ENCODE results near the gene RPLP1.

Gene RPLP1

DNA sequence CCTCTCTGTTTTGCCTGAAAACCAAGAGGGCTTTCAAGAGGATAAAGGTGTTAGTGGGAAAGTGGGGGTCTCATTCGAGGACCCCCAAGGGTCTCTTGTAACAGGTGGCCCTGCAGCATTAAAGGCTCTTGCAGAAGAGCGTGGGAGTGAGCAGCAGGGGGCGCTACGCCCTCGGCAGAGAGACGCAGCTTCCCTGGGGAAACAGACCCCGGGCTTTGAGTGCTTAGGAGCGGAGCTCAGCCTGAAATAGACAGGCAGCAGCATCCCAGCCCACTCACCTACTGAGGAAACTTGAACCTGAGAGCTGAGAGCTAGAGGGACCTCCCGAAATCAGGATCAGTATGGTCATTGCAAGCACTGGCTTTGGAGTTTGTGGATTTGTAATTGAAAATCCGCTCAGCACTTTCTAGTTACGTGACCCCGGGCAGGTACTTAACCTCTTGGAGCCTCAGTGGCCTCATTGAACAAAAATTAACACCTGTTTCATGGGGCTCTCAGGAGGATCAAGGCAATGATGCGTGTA lies 25.7 kb downstream of the RPLP1 start:
- TF ChIP-seq POLR2A (IDR thresholded peaks at IDR 0.05; ENCODE audit: extremely low read depth, insufficient read length) (no peak), MYC (IDR thresholded peaks at IDR 0.05; ENCODE audit: low read depth, low read length) (no peak)
- TF ChIP-seq, protein P1, sequence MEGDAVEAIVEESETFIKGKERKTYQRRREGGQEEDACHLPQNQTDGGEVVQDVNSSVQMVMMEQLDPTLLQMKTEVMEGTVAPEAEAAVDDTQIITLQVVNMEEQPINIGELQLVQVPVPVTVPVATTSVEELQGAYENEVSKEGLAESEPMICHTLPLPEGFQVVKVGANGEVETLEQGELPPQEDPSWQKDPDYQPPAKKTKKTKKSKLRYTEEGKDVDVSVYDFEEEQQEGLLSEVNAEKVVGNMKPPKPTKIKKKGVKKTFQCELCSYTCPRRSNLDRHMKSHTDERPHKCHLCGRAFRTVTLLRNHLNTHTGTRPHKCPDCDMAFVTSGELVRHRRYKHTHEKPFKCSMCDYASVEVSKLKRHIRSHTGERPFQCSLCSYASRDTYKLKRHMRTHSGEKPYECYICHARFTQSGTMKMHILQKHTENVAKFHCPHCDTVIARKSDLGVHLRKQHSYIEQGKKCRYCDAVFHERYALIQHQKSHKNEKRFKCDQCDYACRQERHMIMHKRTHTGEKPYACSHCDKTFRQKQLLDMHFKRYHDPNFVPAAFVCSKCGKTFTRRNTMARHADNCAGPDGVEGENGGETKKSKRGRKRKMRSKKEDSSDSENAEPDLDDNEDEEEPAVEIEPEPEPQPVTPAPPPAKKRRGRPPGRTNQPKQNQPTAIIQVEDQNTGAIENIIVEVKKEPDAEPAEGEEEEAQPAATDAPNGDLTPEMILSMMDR (IDR thresholded peaks at IDR 0.05; ENCODE audit: low read depth, low read length), result peak; percentile 92
- TF ChIP-seq, protein P2, sequence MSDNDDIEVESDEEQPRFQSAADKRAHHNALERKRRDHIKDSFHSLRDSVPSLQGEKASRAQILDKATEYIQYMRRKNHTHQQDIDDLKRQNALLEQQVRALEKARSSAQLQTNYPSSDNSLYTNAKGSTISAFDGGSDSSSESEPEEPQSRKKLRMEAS (IDR thresholded peaks at IDR 0.05; ENCODE audit: low read depth, low read length), result no peak
- peak; percentile 81 for DNase-seq (ENCODE audit: low read depth)
- H3K4me3 ChIP-seq (ENCODE audit: low read depth, low read length), result no peak overlapping the region

DNA sequence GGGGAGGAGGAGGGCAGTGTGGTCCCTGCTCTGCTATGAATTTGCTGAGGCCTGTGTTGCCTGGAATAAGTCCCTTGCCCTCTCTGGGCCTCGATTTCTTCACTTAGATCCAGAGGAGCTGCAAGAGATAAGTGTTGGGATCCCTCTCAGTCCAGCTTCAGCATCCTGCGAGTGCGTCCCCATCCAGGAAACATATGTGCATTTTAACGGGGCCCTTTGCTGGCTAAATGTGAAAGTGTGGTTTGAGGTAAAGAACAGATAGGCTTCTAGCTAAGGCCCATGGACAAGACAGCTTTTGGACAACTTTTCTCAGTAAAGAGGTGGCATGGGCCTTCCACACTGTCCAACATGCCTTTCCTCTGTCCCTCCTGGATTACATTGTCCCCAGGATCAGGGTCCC lies 26.5 kb downstream of the RPLP1 start:
- DNase-seq (ENCODE audit: low read depth), result no peak

DNA sequence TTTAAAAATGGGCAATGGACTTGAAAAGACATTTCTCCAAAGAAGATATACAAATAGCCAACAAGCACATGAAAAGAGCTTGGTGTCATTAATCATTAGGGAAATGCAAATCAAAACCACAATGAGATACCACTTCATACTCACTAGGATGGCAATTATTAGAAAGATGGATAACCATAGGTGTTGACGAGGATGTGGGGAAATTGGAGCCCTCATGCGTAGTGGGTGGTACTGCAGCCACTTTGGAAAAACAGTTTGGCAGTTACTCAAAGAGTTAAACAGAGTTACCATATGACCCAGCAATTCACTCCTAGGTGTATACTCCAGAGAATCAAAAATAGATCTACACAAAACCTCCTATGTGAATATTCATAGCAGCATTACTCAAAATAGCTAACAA lies 27.4 kb downstream of the RPLP1 start:
- TF ChIP-seq MYC (IDR thresholded peaks at IDR 0.05; ENCODE audit: low read depth, low read length), result no peak
- TF ChIP-seq, protein P2 (IDR thresholded peaks at IDR 0.05; ENCODE audit: low read depth, low read length), result no peak
- no peak for TF ChIP-seq POLR2A (IDR thresholded peaks at IDR 0.05; ENCODE audit: extremely low read depth, insufficient read length)
- TF ChIP-seq, protein P1 (IDR thresholded peaks at IDR 0.05; ENCODE audit: low read depth, low read length), result no peak
- no peak for DNase-seq (ENCODE audit: low read depth)
- H3K4me3 ChIP-seq (ENCODE audit: low read depth, low read length), result no peak overlapping the region

More for the DNA sequence above, 26.5 kb downstream of the RPLP1 start:
- no peak overlapping the region for H3K4me3 ChIP-seq (ENCODE audit: low read depth, low read length)
- no peak for TF ChIP-seq POLR2A (IDR thresholded peaks at IDR 0.05; ENCODE audit: extremely low read depth, insufficient read length)

DNA sequence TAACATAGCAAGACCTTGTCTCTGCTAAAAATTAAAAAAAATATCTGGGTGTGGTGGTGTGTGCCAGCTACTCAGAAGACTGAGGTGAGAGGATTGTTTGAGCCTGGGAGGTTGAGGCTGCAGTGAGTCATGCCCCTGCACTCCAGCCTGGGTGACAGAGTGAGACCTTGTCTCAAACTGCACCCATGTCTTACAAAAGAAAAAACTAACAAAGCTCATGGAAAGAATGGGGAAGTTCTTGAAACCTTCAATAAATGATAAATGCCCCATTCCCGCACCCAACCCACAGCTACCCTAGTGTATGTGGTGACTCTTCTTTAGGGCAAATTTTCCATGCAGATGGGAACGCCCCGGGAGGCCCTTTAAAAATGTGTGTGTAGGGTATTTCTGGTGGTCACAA lies 28.3 kb downstream of the RPLP1 start:
- TF ChIP-seq, protein P2 (IDR thresholded peaks at IDR 0.05; ENCODE audit: low read depth, low read length), result no peak
- TF ChIP-seq, protein P1 (IDR thresholded peaks at IDR 0.05; ENCODE audit: low read depth, low read length), result no peak
- TF ChIP-seq MYC (IDR thresholded peaks at IDR 0.05; ENCODE audit: low read depth, low read length) (no peak), POLR2A (IDR thresholded peaks at IDR 0.05; ENCODE audit: extremely low read depth, insufficient read length) (no peak)
- H3K4me3 ChIP-seq (ENCODE audit: low read depth, low read length), result no peak overlapping the region
- DNase-seq (ENCODE audit: low read depth), result peak; percentile 44

DNA sequence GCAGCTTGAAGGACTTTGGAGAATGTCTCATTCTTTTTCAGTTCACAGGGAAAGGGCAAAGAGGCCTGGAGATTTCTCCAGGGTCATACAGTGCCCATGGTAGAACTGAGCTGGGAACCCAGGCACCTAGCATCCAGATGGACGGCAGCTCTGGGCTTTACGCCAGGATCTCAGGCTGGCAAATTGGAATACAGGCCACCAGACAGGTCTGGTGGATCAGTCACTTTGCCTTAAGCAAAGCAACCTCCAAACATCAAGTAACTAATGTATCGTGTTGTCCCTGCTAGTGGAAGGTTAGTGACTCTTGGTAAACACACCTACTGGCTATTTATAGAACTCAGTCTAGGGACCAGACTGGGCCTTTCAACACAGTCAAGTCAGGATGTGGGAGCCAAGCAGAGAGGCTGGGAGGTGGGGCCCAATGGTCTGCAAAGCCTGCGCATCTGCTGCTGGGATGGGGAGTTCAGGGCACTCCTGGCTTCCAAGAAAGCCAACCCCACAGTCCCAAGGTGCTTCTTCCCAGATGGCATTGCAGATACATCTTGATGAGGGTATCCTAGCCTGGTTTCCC lies 30.2 kb downstream of the RPLP1 start:
- no peak for DNase-seq (ENCODE audit: low read depth)
- TF ChIP-seq, protein P2 (IDR thresholded peaks at IDR 0.05; ENCODE audit: low read depth, low read length), result no peak
- TF ChIP-seq MYC (IDR thresholded peaks at IDR 0.05; ENCODE audit: low read depth, low read length) (no peak), POLR2A (IDR thresholded peaks at IDR 0.05; ENCODE audit: extremely low read depth, insufficient read length) (no peak)
- TF ChIP-seq, protein P1 (IDR thresholded peaks at IDR 0.05; ENCODE audit: low read depth, low read length), result no peak
- H3K4me3 ChIP-seq (ENCODE audit: low read depth, low read length), result no peak overlapping the region

DNA sequence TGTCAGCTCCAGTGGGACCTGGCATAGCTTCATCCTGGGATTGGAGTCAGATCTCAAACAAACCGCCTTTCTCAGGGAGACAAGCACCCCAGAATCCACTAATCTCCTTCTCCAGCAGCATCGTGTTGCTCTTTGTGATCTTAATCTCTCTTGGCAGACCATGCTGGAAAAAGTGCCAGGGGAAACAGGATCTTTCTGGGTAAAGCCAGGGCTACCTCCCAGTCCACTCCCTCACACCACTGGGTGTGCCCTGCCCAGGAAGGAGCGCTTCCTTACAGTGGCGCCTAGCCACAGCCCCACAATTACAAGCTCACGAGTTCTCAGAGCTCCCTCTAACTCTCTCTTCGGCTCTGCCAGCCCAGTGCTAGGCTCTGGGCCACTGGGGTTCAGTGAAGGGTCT lies 32.2 kb downstream of the RPLP1 start:
- no peak for DNase-seq (ENCODE audit: low read depth)
- TF ChIP-seq MYC (IDR thresholded peaks at IDR 0.05; ENCODE audit: low read depth, low read length), result no peak
- TF ChIP-seq, protein P1 (IDR thresholded peaks at IDR 0.05; ENCODE audit: low read depth, low read length), result no peak
- H3K4me3 ChIP-seq (ENCODE audit: low read depth, low read length), result no peak overlapping the region

All from NB4 (cell line).